Smooth muscle cell (in vitro differentiated cells): ENCODE results near the gene CASZ1. TPM values are rescaled to one million over a fixed set of nuclear protein-coding genes. Genes with fewer than 3 reads are reported as not detected.

Experiments used
- DNase-seq: peaks from one replicate; lab custom pipeline; 2025; ENCODE audit not compliant: unreplicated experiment; lab: John Stamatoyannopoulos, UW
- H2AFZ ChIP-seq: fragments of 200-600 bp; sonication (generic); 2 replicates; pipeline ENCODE4 v1.6.0; 2016; ENCODE audit warnings: antibody characterized with exemption, low read depth, mild to moderate bottlenecking
- H3F3A ChIP-seq: fragments of 200-600 bp; sonication (generic); 2 replicates; pipeline ENCODE4 v1.6.0; 2017; ENCODE audit warnings: antibody characterized with exemption, low read depth
- H3K27ac ChIP-seq: fragments of 200-600 bp; sonication (generic); 2 replicates; pipeline ENCODE4 v1.5.1; 2016; ENCODE audit warnings: low read depth, mild to moderate bottlenecking
- H3K27me3 ChIP-seq: fragments of 200-600 bp; sonication (generic); 2 replicates; pipeline ENCODE4 v1.6.1; 2016; ENCODE audit warnings: low read depth, mild to moderate bottlenecking
- H3K36me3 ChIP-seq: fragments of 200-600 bp; sonication (generic); 2 replicates; pipeline ENCODE4 v1.5.1; 2016; ENCODE audit warnings: low read depth
- H3K4me1 ChIP-seq: fragments of 200-600 bp; sonication (generic); 2 replicates; pipeline ENCODE4 v1.5.1; 2016; ENCODE audit warnings: low read depth
- H3K4me2 ChIP-seq: fragments of 200-600 bp; sonication (generic); 2 replicates; pipeline ENCODE4 v1.6.0; 2016; ENCODE audit warnings: mild to moderate bottlenecking
- H3K4me3 ChIP-seq: fragments of 200-600 bp; sonication (generic); 2 replicates; pipeline ENCODE4 v1.5.1; 2016; ENCODE audit warnings: mild to moderate bottlenecking
- H3K79me2 ChIP-seq: fragments of 200-600 bp; sonication (generic); 2 replicates; pipeline ENCODE4 v1.6.0; 2016; ENCODE audit warnings: low read depth, mild to moderate bottlenecking
- H3K9ac ChIP-seq: fragments of 200-600 bp; sonication (generic); 2 replicates; pipeline ENCODE4 v1.6.0; 2016; ENCODE audit warnings: low read depth
- H3K9me3 ChIP-seq: fragments of 200-600 bp; sonication (generic); replicated peaks from 2 replicates; pipeline ENCODE4 v1.5.1; 2016; ENCODE audit warnings: low read depth
- H4K20me1 ChIP-seq: fragments of 200-600 bp; sonication (generic); 2 replicates; pipeline ENCODE4 v1.6.0; 2016; ENCODE audit warnings: low read depth
- CTCF ChIP-seq: fragments of 200-600 bp; sonication (generic); IDR thresholded peaks from 2 replicates; pipeline ENCODE4 v1.5.1; 2017; ENCODE audit warnings: borderline replicate concordance, mild to moderate bottlenecking, antibody characterized with exemption; ENCODE audit not compliant: insufficient read depth, poor library complexity, severe bottlenecking
- WGBS: methylation state at CpG from one replicate; pipeline ENCODE4 v1.1.7; 2016; ENCODE audit warnings: low lambda C conversion rate; 5-methylcytosine and 5-hydroxymethylcytosine counted together
- polyA plus RNA-seq: library from polyadenylated mRNA; unstranded; fragments of >200 nt; fragmentation: Nextera tagmentation; extraction: Ambion mirVana; gene quantifications from 2 replicates; pipeline ENCODE4 v1.2.1, GENCODE V29; 2016
- total RNA-seq: library from RNA; depleted of rRNA; stranded (reverse); fragments of >200 nt; gene quantifications from 2 replicates; pipeline ENCODE4 v1.2.3, GENCODE V29; 2014

CASZ1 gene
- total and polyA plus RNA-seq, 2 experiments from 2014 or later: 0.70 to 1.9 TPM

DNA sequence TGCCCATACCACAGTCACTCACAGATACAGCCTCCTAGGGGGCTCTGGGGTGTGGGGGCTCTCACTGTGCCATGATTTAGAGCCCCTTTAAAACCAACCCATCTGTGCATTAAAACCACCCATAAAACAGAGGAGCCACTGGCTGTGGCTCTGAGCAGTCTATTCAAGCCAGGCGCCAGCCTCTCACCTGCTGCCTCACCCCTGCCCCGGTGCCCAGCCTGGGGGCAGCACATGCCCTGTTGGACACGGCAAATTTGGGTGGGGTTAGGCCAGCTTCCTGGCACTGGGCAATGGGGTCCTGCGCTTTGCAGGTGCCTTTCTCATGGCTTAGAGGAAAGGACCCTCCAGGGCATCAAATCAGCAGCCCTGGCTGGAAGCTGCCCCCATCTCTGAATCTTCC lies 73.1 kb downstream of the CASZ1 start:
- TF ChIP-seq CTCF: no peak
- 97% methylated on average over 4 of the region's 4 CpGs for WGBS
- H3K4me1 ChIP-seq: peaks cover 15% of the 10 kb centered on the region

DNA sequence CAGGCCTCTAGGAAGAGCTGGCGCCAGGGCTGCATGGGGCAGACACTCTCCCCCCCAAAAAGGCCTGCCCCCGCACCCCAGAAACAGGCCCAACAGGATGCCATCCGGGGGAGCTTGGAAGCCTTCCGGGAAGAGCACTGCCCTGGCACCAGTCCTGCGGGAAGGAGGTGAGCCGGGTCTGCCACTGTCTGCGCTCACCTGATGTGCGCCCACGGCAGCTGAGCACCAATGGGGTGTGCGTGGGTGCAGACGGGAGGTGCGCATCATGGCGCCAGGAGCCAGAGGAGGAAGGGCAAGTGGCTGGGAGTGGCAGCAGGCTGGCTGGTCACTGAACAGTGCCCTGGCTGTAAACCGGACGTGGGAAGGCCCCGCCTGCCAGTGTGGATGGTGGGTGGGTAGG lies 73.6 kb downstream of the CASZ1 start:
- H4K20me1 ChIP-seq: no peaks in the 10 kb centered on the region
- no peak overlapping the region for H2AFZ ChIP-seq
- no peaks in the 10 kb centered on the region for H3F3A ChIP-seq
- peaks cover 11% of the 10 kb centered on the region for H3K4me1 ChIP-seq
- no peak for DNase-seq
- TF ChIP-seq CTCF: no peak
- no peak overlapping the region for H3K4me3 ChIP-seq
- no peaks in the 10 kb centered on the region for H3K27me3 ChIP-seq
- no peaks in the 10 kb centered on the region for H3K36me3 ChIP-seq
- no peaks in the 10 kb centered on the region for H3K9me3 ChIP-seq
- H3K9ac ChIP-seq: no peak overlapping the region
- no peak overlapping the region for H3K27ac ChIP-seq
- 95% methylated on average over 16 of the region's 16 CpGs for WGBS
- H3K4me2 ChIP-seq: no peak overlapping the region
- no peaks in the 10 kb centered on the region for H3K79me2 ChIP-seq

More for the DNA sequence above, 73.1 kb downstream of the CASZ1 start:
- no peaks in the 10 kb centered on the region for H3F3A ChIP-seq
- no peaks in the 10 kb centered on the region for H3K27me3 ChIP-seq
- H3K79me2 ChIP-seq: no peaks in the 10 kb centered on the region
- no peak overlapping the region for H2AFZ ChIP-seq
- H3K9me3 ChIP-seq: no peaks in the 10 kb centered on the region
- no peaks in the 10 kb centered on the region for H4K20me1 ChIP-seq
- no peak overlapping the region for H3K9ac ChIP-seq
- H3K27ac ChIP-seq: no peak overlapping the region
- H3K4me3 ChIP-seq: no peak overlapping the region
- no peak for DNase-seq
- H3K4me2 ChIP-seq: no peak overlapping the region
- H3K36me3 ChIP-seq: no peaks in the 10 kb centered on the region

DNA sequence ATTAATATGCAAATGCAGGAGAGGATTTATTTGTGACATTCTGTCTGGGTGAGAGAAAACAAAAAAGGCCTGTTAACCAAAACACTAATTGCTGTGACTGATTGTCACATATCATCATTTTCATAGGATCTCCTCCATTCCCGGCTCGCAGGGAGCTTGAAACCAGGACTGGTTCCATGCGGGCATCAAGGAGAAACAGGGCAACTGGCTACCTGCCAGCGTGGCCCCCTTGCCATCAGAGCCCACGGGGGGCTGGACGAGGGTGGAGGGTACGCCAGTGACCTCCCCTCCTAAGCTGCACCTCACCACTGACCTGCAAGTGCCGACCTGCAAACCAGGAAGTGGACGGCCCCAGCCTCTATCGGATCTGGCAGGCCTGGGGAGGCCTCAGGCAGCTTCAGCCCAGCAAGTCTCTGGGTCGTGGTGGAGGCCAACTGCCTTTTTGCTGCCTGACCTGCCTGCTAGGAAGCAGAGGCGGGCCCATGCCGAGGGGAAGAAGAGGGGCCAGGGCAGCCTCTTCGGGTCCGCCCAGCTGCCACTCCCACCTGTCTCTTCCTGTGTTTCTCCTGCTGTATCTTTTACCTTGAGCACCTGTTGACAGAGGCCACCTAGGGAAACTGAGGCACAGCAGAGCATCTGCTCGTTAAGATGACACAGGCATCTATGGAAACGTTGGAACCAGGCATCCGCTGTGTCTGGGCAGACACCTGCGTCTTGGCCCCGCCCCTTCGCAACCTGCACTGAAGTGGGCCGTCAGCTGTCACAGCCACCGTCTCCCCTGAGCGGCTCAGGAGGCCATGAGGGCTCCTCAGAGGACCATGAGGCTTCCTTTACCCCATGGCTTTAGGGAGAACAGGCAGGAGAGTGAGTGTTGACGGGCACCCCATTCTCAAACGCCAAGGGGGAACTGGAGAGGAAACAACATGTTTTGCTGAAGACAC lies 74.8 kb downstream of the CASZ1 start:
- Histone ChIP-seq H3K9me3 (no peaks in the 10 kb centered on the region), H3K36me3 (no peaks in the 10 kb centered on the region), H3K27me3 (no peaks in the 10 kb centered on the region), H2AFZ (no peak overlapping the region), H3K4me2 (no peak overlapping the region), H3K9ac (no peak overlapping the region), H3K4me3 (no peak overlapping the region), H3K27ac (no peak overlapping the region), H3F3A (no peaks in the 10 kb centered on the region), H3K4me1 (peaks cover 21% of the 10 kb centered on the region), H4K20me1 (no peaks in the 10 kb centered on the region), H3K79me2 (no peaks in the 10 kb centered on the region)
- WGBS: 74% methylated on average over 26 of the region's 26 CpGs
- no peak for TF ChIP-seq CTCF
- no peak for DNase-seq
